Germinal center (tissue), 1 donor: Measurements from ENCODE around the gene KLHL9.

Experiments
- DNase-seq: peaks from one replicate; pipeline ENCODE4 v3.0.0; 2012; ENCODE audit warnings: mixed read lengths, low spot score

KLHL9 gene

DNA sequence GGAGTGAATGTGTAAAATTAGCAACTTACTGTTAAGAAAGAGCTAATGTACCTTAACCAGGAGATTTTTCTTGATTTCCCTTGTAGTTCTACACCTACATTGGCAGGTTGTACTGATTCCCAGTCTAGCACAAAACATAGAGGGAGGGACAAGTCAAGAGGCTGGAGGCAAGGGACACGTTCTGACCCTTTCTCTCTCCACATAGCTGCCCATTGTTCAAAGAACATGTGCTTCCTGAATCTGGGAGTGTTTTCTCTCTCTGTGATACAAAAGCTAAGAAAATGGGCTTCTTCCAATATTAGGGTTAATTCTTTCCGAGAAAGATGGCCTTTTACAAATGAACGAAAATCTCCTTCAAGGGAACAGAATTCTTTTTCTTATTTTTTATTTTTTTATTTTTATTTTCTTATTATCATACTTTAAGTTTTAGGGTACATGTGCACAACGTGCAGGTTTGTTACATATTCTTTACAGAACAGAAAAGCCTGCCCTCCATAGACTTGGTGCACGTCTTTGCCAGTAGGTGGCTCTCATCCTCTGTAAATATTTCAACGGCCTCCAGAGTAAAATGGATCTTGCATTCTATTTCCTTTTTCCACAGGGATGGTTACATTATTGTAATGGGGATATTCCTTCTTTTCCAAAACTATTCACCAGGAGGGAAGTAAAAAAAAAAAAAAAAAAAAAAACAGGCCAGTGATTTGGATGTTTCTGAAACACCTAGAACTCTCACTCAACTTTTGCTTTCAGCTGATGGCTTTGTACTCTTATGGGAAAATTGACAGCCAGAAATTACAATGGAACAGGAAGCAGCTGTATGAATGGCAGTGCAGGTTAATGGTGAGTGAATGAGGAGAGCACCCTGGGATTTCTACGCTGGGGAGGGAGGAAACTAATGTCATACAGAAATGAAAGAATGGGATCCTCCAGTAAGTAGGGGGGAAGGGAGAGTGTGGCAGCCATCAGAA is 17.0 kb downstream of the KLHL9 start:
- no peak for DNase-seq

GRCh38 chr9:21316860-21317259 is 18.3 kb downstream of the KLHL9 start:
- DNase-seq: no peak

- no peak for DNase-seq
These were observed 19.0 kb downstream of the KLHL9 start for GRCh38 chr9:21316032-21316842.

GRCh38 chr9:21314152-21314551 is 21.1 kb downstream of the KLHL9 start:
- DNase-seq: no peak

- DNase-seq: no peak
These were observed 23.3 kb downstream of the KLHL9 start for GRCh38 chr9:21311889-21312288.

- DNase-seq: no peak
These were observed 30.0 kb downstream of the KLHL9 start, which contains the start of gene IFNA5 for GRCh38 chr9:21305213-21305612. Gene IFNA5 (minus strand): TSS chr9:21305313. CDS start chr9:21305256, 57 bp downstream.

DNA sequence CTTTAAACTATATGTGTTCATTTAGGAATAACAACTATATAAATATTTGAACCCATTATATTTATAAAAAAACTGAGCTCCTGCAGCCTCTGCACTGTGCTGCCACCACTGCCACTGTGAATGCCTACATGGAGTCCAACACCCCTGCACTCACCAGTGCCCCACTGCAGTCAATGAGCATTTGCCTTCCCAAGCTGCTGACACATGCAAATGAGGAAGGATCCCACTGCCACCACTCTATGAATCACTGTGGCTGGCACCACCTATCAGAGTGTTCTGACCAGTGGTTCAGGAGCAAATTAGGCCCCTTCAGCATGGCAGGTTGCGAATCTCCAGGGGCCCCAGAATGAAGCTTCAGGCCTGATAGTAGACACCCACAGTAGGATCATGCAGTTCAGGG is 39.2 kb downstream of the KLHL9 start:
- DNase-seq: no peak

DNA sequence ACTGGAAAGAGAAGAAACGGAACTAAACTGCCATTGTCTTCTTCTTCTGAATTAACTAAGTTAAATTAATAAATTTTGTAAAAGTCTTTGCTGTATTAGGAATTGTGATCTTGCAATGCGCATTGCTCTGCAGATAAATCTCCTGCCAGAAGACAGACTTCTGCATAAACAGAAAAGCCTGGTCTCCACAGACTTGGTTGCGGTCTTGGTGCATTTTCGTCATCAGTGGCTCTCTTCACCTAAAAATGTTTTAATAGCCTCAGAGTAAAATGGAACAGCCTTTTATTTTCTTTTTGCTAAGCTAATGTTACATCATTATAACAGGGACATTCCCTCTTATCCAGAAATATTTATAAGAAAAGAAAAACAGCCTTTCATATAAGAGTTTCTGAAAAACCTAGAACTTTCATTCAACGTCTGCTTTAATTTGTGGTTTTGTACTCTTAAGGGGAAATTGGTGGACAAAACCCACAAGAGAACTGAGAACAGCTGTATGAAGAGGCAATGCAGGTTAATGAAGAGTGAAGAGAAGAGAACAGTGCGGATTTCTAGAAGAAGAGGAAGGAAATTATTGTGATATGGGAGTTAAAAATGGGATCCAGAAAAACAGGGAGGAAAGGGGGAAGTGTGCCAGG is 40.2 kb downstream of the KLHL9 start:
- DNase-seq: no peak

DNA sequence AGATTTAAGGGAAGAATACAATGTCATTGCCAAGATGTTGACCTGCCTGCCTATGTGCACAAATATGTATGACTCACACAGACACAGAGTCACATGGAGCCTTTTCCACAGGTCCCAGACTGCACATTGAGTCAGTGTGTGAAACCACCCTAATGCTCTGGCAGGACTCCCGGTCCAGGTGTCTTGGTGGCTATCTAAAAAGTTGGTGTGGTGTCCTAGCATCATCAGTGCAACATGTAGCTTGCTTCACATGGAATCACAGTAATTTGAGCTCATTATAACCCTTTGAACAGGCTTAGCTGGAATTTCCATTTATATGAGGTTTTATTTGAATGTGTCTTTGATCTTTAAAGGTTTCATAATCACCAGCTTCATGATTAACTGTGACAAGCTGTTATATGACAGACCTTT is 40.8 kb downstream of the KLHL9 start:
- DNase-seq: no peak

DNA sequence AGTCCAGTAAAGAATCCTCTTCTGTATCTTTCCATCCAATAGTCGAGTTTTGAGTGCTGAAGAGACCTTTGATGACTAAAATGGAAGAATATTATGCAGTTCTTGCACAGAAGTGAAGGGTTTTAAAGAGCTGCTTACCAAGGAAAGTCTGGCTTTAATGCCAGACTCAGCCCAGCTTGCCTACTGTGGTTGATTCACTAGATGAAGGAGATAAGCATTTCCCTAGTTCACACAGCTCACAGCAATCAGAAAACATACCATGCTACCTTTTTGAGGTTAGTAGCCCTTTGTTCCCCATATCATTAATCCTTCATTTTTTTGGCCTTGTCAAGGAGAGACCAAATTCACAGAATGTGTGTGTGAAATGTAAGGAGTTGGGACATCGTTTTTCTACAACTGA is 45.4 kb downstream of the KLHL9 start:
- DNase-seq: no peak

DNA sequence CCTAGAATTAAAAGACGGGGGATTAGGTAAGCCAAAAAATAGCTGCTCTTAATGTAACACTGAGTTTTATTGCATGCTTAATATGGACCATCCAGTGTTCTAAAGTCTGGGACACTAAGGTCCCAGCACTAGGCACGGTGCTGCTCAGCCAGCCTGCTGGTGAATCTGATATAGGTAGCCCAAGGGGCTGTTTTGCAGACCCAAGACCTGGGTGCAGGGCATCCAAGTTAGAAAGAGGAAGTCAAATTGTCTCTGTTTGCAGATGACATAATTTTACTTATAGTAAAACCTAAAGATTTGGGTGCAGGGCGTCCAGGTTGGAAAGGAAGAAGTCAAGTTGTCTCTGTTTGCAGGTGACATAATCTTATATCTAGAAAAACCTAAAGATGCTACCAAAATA is 47.9 kb downstream of the KLHL9 start:
- no peak for DNase-seq

GRCh38 chr9:21286659-21287058 is 48.5 kb downstream of the KLHL9 start:
- no peak for DNase-seq

DNA sequence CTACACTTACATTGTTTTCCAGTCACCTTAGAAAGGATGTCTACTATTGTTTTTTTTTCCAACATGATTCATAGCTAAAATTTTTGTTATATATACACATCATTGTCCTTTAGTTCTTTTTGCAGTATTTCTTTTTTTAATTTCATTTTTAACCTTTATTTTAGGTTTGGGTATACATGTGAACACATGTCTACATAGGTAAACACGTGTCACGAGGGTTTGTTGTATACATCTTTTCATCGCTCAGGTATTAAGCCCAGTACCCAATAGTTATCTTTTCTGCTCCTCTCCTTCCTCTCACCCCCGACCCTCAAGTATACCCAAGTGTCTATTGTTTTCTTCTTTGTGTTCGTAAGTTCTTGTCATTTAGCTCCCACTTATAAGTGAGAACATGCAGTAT is 49.1 kb downstream of the KLHL9 start:
- DNase-seq: no peak

- DNase-seq: no peak
These were observed 53.9 kb downstream of the KLHL9 start for GRCh38 chr9:21281275-21281674.
